ENCODE measurements around the gene JADE2. TPM values are rescaled to one million over a fixed set of nuclear protein-coding genes. Genes with fewer than 3 reads are reported as not detected.

Gene JADE2
- total and polyA plus RNA-seq, 2 experiments from 2014 or later, result 16.2 to 40.8 TPM

- no peak for DNase-seq (ENCODE audit: low spot score)
Observed at GRCh38 chr5:134570886-134571285, 45.4 kb downstream of the JADE2 start.

More at GRCh38 chr5:134570886-134571285, 45.4 kb downstream of the JADE2 start:
- Histone ChIP-seq H3F3A (replicated peaks; ENCODE audit: low read depth) (0 out of 2 replicates have a peak, but pooled peaks cover 5% of the 10 kb centered on the region), H2AFZ (no peak overlapping the region), H3K79me2 (replicated peaks; ENCODE audit: insufficient read depth) (no peaks in the 10 kb centered on the region), H3K36me3 (ENCODE audit: insufficient read depth) (0 out of 2 replicates have a peak, but pooled peaks cover 4% of the 10 kb centered on the region), H3K27ac (ENCODE audit: low read depth) (no peak overlapping the region), H3K4me3 (no peak overlapping the region), H4K20me1 (replicated peaks; ENCODE audit: insufficient read depth) (peaks cover 4% of the 10 kb centered on the region; the same call in 1 of the 2 replicates), H3K9me2 (ENCODE audit: insufficient read depth) (no peaks in the 10 kb centered on the region), H3K4me2 (no peak overlapping the region), H3K4me1 (ENCODE audit: insufficient read depth) (no peaks in the 10 kb centered on the region), H3K27me3 (ENCODE audit: insufficient read depth) (no peaks in the 10 kb centered on the region)
- TF ChIP-seq REST (IDR thresholded peaks at IDR 0.05; ENCODE audit: unreplicated experiment) (no peak), CTCF (conservative IDR thresholded peaks at IDR 0.05; ENCODE audit: low read depth in 2 of 2) (no peak), POLR2AphosphoS5 (IDR thresholded peaks at IDR 0.05; ENCODE audit: low read depth) (no peak), CREB1 (CRISPR knock-in tag; IDR thresholded peaks at IDR 0.05; ENCODE audit: low read depth) (no peak), NANOG (IDR thresholded peaks at IDR 0.05; ENCODE audit: borderline replicate concordance) (no peak), EZH2phosphoT487 (IDR thresholded peaks at IDR 0.05; ENCODE audit: unreplicated experiment) (no peak), EZH2 (IDR thresholded peaks at IDR 0.05; ENCODE audit: low read depth, unreplicated experiment) (no peak), ZNF114 (CRISPR knock-in tag; IDR thresholded peaks at IDR 0.05) (no peak), ETS1 (IDR thresholded peaks at IDR 0.05) (no peak), STAT1 (IDR thresholded peaks at IDR 0.05; ENCODE audit: unreplicated experiment) (no peak), JUNB (IDR thresholded peaks at IDR 0.05; ENCODE audit: unreplicated experiment) (no peak), ZNF331 (CRISPR knock-in tag; IDR thresholded peaks at IDR 0.05; ENCODE audit: low read depth) (no peak), ZNF462 (CRISPR knock-in tag; IDR thresholded peaks at IDR 0.05) (no peak)
- Mint-ChIP-seq H3K4me1 (peaks cover 10% of the 10 kb centered on the region), H3K27me3 (ENCODE audit: insufficient read depth, low read depth, poor library complexity) (peaks cover 6% of the 10 kb centered on the region), H3K9me3 (no peaks in the 10 kb centered on the region; the same call in 2 of the 3 replicates), H3K27ac (no peak overlapping the region), H3K4me3 (no peak overlapping the region), H3K36me3 (ENCODE audit: low read depth) (peaks cover 72% of the 10 kb centered on the region)
- no peak for ATAC-seq

Data from GM23338 (cell line).